ENCODE results near the gene PLAGL2.

Gene PLAGL2

GRCh38 chr20:32231245-32231644 lies 23.7 kb upstream of the PLAGL2 start:
- no peak for DNase-seq (ENCODE audit: low read depth in 3 of 3)

- no peak for DNase-seq (ENCODE audit: low read depth in 3 of 3)
These were observed 23.2 kb upstream of the PLAGL2 start for GRCh38 chr20:32230707-32231106.

- DNase-seq (ENCODE audit: low read depth in 3 of 3), result no peak
These were observed 21.8 kb upstream of the PLAGL2 start for GRCh38 chr20:32229251-32229747.

GRCh38 chr20:32227744-32228688 lies 20.5 kb upstream of the PLAGL2 start:
- no peak for DNase-seq (ENCODE audit: low read depth in 3 of 3)

- DNase-seq (ENCODE audit: low read depth in 3 of 3), result no peak
These were observed 19.8 kb upstream of the PLAGL2 start for GRCh38 chr20:32227306-32227705.

- no peak for DNase-seq (ENCODE audit: low read depth in 3 of 3)
These were observed 18.8 kb upstream of the PLAGL2 start for GRCh38 chr20:32226391-32226790.

GRCh38 chr20:32224463-32224862 lies 16.9 kb upstream of the PLAGL2 start:
- DNase-seq (ENCODE audit: low read depth in 3 of 3), result no peak

GRCh38 chr20:32218156-32218900 lies 10.8 kb upstream of the PLAGL2 start:
- DNase-seq (ENCODE audit: low read depth in 3 of 3), result no peak

GRCh38 chr20:32216179-32217142 lies 8.9 kb upstream of the PLAGL2 start:
- no peak for DNase-seq (ENCODE audit: low read depth in 3 of 3)

GRCh38 chr20:32215729-32216128 lies 8.2 kb upstream of the PLAGL2 start:
- no peak for DNase-seq (ENCODE audit: low read depth in 3 of 3)

GRCh38 chr20:32215147-32215546 lies 7.6 kb upstream of the PLAGL2 start:
- no peak for DNase-seq (ENCODE audit: low read depth in 3 of 3)

- DNase-seq (ENCODE audit: low read depth in 3 of 3), result no peak
These were observed 6.3 kb upstream of the PLAGL2 start for GRCh38 chr20:32213870-32214269.

- DNase-seq (ENCODE audit: low read depth in 3 of 3), result no peak
These were observed 2.5 kb upstream of the PLAGL2 start for GRCh38 chr20:32209850-32210605.

GRCh38 chr20:32208499-32209154 lies 1.1 kb upstream of the PLAGL2 start:
- no peak for DNase-seq (ENCODE audit: low read depth in 3 of 3)

- no peak for DNase-seq (ENCODE audit: low read depth in 3 of 3)
These were observed 550 bp downstream of the PLAGL2 start for GRCh38 chr20:32206760-32207625.

- no peak for DNase-seq (ENCODE audit: low read depth in 3 of 3)
These were observed 1.4 kb downstream of the PLAGL2 start for GRCh38 chr20:32205843-32206759.

GRCh38 chr20:32205110-32205842 lies 2.3 kb downstream of the PLAGL2 start:
- no peak for DNase-seq (ENCODE audit: low read depth in 3 of 3)
